Measurements from ENCODE around the gene KPNA3. TPM values are rescaled to one million over a fixed set of nuclear protein-coding genes. Genes with fewer than 3 reads are reported as not detected.
"Not testable (repeated sequence)": the region's sequence is repeated elsewhere in the genome, so short reads cannot be mapped to it uniquely, and the experiment has no call there.

KPNA3 gene
- total and polyA plus RNA-seq, 2 donors (not counting 3 experiments of a cell fraction or from before 2014, with no cell fraction given): 19.6 to 60.4 TPM

DNA sequence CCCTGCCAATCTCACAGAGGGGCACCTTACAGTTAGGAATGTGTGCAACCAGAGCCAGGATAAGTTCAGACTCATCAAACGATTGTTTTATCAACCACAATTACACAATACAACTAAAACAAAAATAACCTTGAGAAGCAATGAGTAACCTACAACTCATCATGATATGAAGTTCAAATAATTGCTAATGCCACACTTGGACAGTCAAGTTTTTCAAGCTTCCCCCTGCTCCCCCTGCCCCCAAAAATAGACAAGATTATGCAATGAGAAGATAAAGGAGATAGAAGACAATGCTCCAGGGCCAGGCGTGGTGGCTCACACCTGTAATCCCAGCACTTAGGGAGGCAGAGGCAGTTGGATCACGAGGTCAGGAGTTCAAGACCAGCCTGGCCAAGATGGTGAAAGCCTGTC, 13.6 kb upstream of the KPNA3 start:
- Histone ChIP-seq H3K27me3 (ENCODE audit: control insufficient read depth in 2 of 2, insufficient read depth in 2 of 2, low read length in 2 of 2) (peaks cover 19 to 24% of the 10 kb centered on the region in 2 experiments), H3K4me1 (ENCODE audit: control insufficient read depth, extremely low read depth, insufficient read depth, low read length) (no peaks in the 10 kb centered on the region), H3K9ac (replicated peaks; ENCODE audit: extremely low read depth, insufficient read depth, low read length) (no peak overlapping the region), H4K20me1 (replicated peaks; ENCODE audit: control insufficient read depth, extremely low read depth, insufficient read depth, low read length) (no peaks in the 10 kb centered on the region), H3K4me2 (ENCODE audit: insufficient read depth, low read length) (no peak overlapping the region), H3K9me1 (replicated peaks; ENCODE audit: control insufficient read depth, extremely low read depth, insufficient read depth, low read length) (no peaks in the 10 kb centered on the region), H3K4me3 (replicated peaks in 1 of 3; ENCODE audit: insufficient read depth in 1 of 3, low read depth in 1 of 3, low read length in 3 of 3) (no peak overlapping the region), H3K9me3 (replicated peaks; ENCODE audit: control insufficient read depth, insufficient read depth, low read length) (no peaks in the 10 kb centered on the region), H3K27ac (ENCODE audit: insufficient read depth, low read depth, low read length) (no peak overlapping the region), H3K36me3 (ENCODE audit: control insufficient read depth in 2 of 2, extremely low read depth in 1 of 2, insufficient read depth in 2 of 2, low read length in 2 of 2) (no peaks in the 10 kb centered on the region), H2AFZ (ENCODE audit: low read depth, low read length) (no peak overlapping the region), H3K79me2 (ENCODE audit: control insufficient read depth, insufficient read depth, low read length) (no peaks in the 10 kb centered on the region)
- CTCF ChIA-PET: interaction anchor here (0.6 to 1.1 kb wide), 2 partner anchors 40 to 132 kb away, joined by 3 read pairs; no protein-coding TSS in a partner anchor
- FAIRE-seq (no peak), DNase-seq (ENCODE audit: low read depth, low spot score) (no peak)
- dilution Hi-C loops (cut with MboI; ENCODE audit: extremely low pct_ligation_motif_present, low sequenced_read_pairs) (no loop called here), intact Hi-C loops (cut with micrococcal nuclease) (no loop called here)
- POLR2A ChIA-PET: interaction anchor here (0.6 kb wide), 1 partner anchor 10 kb away, joined by 3 read pairs; no protein-coding TSS in a partner anchor
- BruUV-seq (replicated peaks): no TSS peak
- TF ChIP-seq EZH2 (IDR thresholded peaks at IDR 0.05; ENCODE audit: borderline replicate concordance, low read depth, low read length, severe bottlenecking) (no peak), POLR2AphosphoS5 (IDR thresholded peaks at IDR 0.05; ENCODE audit: insufficient read depth, low read depth, low read length) (no peak), POLR2A (IDR thresholded peaks at IDR 0.05; ENCODE audit: low read depth, low read length) (no peak), MAX (IDR thresholded peaks at IDR 0.05; ENCODE audit: insufficient read depth, insufficient read length) (no peak), MYC (IDR thresholded peaks at IDR 0.05; ENCODE audit: low read depth, low read length) (no peak), FOS (IDR thresholded peaks at IDR 0.05; ENCODE audit: borderline replicate concordance, insufficient read depth, low read length) (no peak), GATA2 (IDR thresholded peaks at IDR 0.05; ENCODE audit: insufficient read depth, insufficient read length, low read depth, low read length) (no peak), JUN (IDR thresholded peaks at IDR 0.05; ENCODE audit: borderline replicate concordance, insufficient read depth, insufficient read length, low read depth) (no peak), CTCF (IDR thresholded peaks at IDR 0.05; ENCODE audit: extremely low read depth in 1 of 2, insufficient read depth in 1 of 2, low read depth in 1 of 2, low read length in 2 of 2) (no peak)

- dilution Hi-C loops (cut with MboI; ENCODE audit: extremely low pct_ligation_motif_present, low sequenced_read_pairs); H3K9me1 ChIP-seq (replicated peaks; ENCODE audit: control insufficient read depth, extremely low read depth, insufficient read depth, low read length); H3K27ac ChIP-seq (ENCODE audit: insufficient read depth, low read depth, low read length); H4K20me1 ChIP-seq (replicated peaks; ENCODE audit: control insufficient read depth, extremely low read depth, insufficient read depth, low read length); H3K79me2 ChIP-seq (ENCODE audit: control insufficient read depth, insufficient read depth, low read length); H3K36me3 ChIP-seq (ENCODE audit: control insufficient read depth in 2 of 2, extremely low read depth in 1 of 2, insufficient read depth in 2 of 2, low read length in 2 of 2); DNase-seq (ENCODE audit: low read depth, low spot score); H3K9me3 ChIP-seq (replicated peaks; ENCODE audit: control insufficient read depth, insufficient read depth, low read length); CTCF ChIA-PET; POLR2A ChIA-PET; H2AFZ ChIP-seq (ENCODE audit: low read depth, low read length); BruUV-seq (replicated peaks); FAIRE-seq; H3K4me1 ChIP-seq (ENCODE audit: control insufficient read depth, extremely low read depth, insufficient read depth, low read length); H3K4me3 ChIP-seq (replicated peaks in 1 of 3; ENCODE audit: insufficient read depth in 1 of 3, low read depth in 1 of 3, low read length in 3 of 3); H3K9ac ChIP-seq (replicated peaks; ENCODE audit: extremely low read depth, insufficient read depth, low read length); intact Hi-C loops (cut with micrococcal nuclease); H3K4me2 ChIP-seq (ENCODE audit: insufficient read depth, low read length): not testable (repeated sequence)
- peaks cover 10% of the 10 kb centered on the region in 2 experiments for H3K27me3 ChIP-seq (ENCODE audit: control insufficient read depth in 2 of 2, insufficient read depth in 2 of 2, low read length in 2 of 2)
Measured at GRCh38 chr13:49803047-49803446, 10.6 kb upstream of the KPNA3 start.
